K562 (cell line): ENCODE measurements around the gene WDR64. TPM values are rescaled to one million over a fixed set of nuclear protein-coding genes. Genes with fewer than 3 reads are reported as not detected.

Source experiments
- EHMT2 ChIP-seq: fragments of 450-650 bp; IDR thresholded peaks from 2 replicates; pipeline ENCODE4 v1.6.1; 2018; ENCODE audit warnings: antibody characterized with exemption
- HDAC3 ChIP-seq: fragments of 450-650 bp; IDR thresholded peaks from 2 replicates; pipeline ENCODE4 v1.6.1; 2018; ENCODE audit warnings: borderline replicate concordance, mild to moderate bottlenecking, moderate library complexity; ENCODE audit not compliant: partially characterized antibody
- L3MBTL2 ChIP-seq: fragments of 450-650 bp; IDR thresholded peaks from 2 replicates; pipeline ENCODE4 v1.6.1; 2016; ENCODE audit warnings: mild to moderate bottlenecking, moderate library complexity
- MXI1 ChIP-seq: IDR thresholded peaks from 2 replicates; pipeline ENCODE4 v1.6.1; 2011; ENCODE audit warnings: low read depth, mild to moderate bottlenecking, improper control_type of control experiment, low read length
- PRDM10 ChIP-seq: fragments of 450-650 bp; IDR thresholded peaks from 2 replicates; pipeline ENCODE4 v1.6.1; 2018; ENCODE audit not compliant: partially characterized antibody
- PRMT5 ChIP-seq: sonication (generic); formaldehyde crosslinking; IDR thresholded peaks from 2 replicates; pipeline ENCODE4 v1.5.0; 2020; ENCODE audit warnings: missing genetic modification reagents
- RUNX1 ChIP-seq: sonication (generic); IDR thresholded peaks from 2 replicates; pipeline ENCODE4 v1.6.1; 2016; ENCODE audit warnings: antibody characterized with exemption, low read depth
- SIN3B ChIP-seq: fragments of 450-650 bp; IDR thresholded peaks from 2 replicates; pipeline ENCODE4 v1.6.1; 2017; ENCODE audit warnings: low read depth, mild to moderate bottlenecking, moderate library complexity
- SMC3 ChIP-seq: conservative IDR thresholded peaks from 2 replicates; pipeline ENCODE4 v1.6.1; 2011; ENCODE audit warnings: low read depth, low read length, improper control_type of control experiment; ENCODE audit not compliant: insufficient read depth
- ZBTB12 ChIP-seq: fragments of 250-450 bp; sonication (Bioruptor Pico); IDR thresholded peaks from 2 replicates; pipeline ENCODE4 v1.4.0; 2020
- ZBTB9 ChIP-seq: fragments of 450-650 bp; formaldehyde crosslinking; IDR thresholded peaks from 2 replicates; pipeline ENCODE4 v1.4.0; 2020; ENCODE audit warnings: mild to moderate bottlenecking, moderate library complexity
- ZKSCAN3 ChIP-seq: fragments of 250-450 bp; sonication (Bioruptor Pico); IDR thresholded peaks from 2 replicates; pipeline ENCODE4 v1.4.0; 2020
- ZNF12 ChIP-seq: sonication (generic); formaldehyde crosslinking; IDR thresholded peaks from 2 replicates; pipeline ENCODE4 v1.4.0; 2020; ENCODE audit warnings: mild to moderate bottlenecking, missing genetic modification reagents
- ZSCAN32 ChIP-seq: fragments of 450-650 bp; formaldehyde crosslinking; IDR thresholded peaks from 2 replicates; pipeline ENCODE4 v1.4.0; 2020; ENCODE audit warnings: mild to moderate bottlenecking, moderate library complexity
- polyA plus RNA-seq, 8 experiments: library from polyadenylated mRNA; depleted of rRNA in 4 of 8; stranded (reverse) in 5 of 8; unstranded in 3 of 8; fragments of >200 nt; fragmentation: Nextera tagmentation in 2 of 8; fragmentation: Illumina TruSeq in 1 of 8; extraction: Ambion mirVana in 2 of 8; extraction: Trizol in 1 of 8; gene quantifications; 2 replicates each; pipeline versions ENCODE4 v1.2.1 to v1.2.3, GENCODE V29; 2011 to 2014; ENCODE audit warnings: inconsistent platforms in 1 of 8, missing spikeins in 1 of 8
- total RNA-seq, 7 experiments: library from RNA; depleted of rRNA in 6 of 7; stranded (reverse); fragments of >200 nt in 6 of 7; fragmentation: Illumina TruSeq in 2 of 7; extraction: Trizol in 2 of 7; gene quantifications; 2 replicates each; pipeline versions ENCODE4 v1.2.1 to v1.2.3, GENCODE V29; 2011 to 2021; ENCODE audit warnings: low replicate concordance in 1 of 7
- TF ChIP-seq, protein P1 (sequence below), 2 experiments: IDR thresholded peaks; 2 replicates each; pipeline ENCODE4 v1.6.1; 2011; ENCODE audit warnings: borderline replicate concordance in 1 of 2, control low read depth in 1 of 2, low read depth in 1 of 2, low read length in 1 of 2, mild to moderate bottlenecking in 1 of 2, mixed read lengths in 1 of 2, moderate library complexity in 1 of 2; ENCODE audit not compliant: insufficient read depth in 1 of 2, insufficient read length in 1 of 2, poor library complexity in 1 of 2, severe bottlenecking in 1 of 2; ENCODE audit errors: extremely low read depth in 1 of 2
- TF ChIP-seq, protein P2 (sequence below), 2 experiments: fragments of 150-350 bp in 1 of 2; IDR thresholded peaks; 2 replicates each; pipeline ENCODE4 v1.6.1; 2012 to 2016; ENCODE audit warnings: low read depth in 2 of 2, low read length in 2 of 2, mild to moderate bottlenecking in 1 of 2, moderate library complexity in 1 of 2

Gene WDR64
- total and polyA plus RNA-seq, 9 of the 15 experiments (the other 6 are each of a cell fraction or from before 2014, with no cell fraction given): 0.06 to 0.29 (median 0.19) TPM; not detected in 5

DNA sequence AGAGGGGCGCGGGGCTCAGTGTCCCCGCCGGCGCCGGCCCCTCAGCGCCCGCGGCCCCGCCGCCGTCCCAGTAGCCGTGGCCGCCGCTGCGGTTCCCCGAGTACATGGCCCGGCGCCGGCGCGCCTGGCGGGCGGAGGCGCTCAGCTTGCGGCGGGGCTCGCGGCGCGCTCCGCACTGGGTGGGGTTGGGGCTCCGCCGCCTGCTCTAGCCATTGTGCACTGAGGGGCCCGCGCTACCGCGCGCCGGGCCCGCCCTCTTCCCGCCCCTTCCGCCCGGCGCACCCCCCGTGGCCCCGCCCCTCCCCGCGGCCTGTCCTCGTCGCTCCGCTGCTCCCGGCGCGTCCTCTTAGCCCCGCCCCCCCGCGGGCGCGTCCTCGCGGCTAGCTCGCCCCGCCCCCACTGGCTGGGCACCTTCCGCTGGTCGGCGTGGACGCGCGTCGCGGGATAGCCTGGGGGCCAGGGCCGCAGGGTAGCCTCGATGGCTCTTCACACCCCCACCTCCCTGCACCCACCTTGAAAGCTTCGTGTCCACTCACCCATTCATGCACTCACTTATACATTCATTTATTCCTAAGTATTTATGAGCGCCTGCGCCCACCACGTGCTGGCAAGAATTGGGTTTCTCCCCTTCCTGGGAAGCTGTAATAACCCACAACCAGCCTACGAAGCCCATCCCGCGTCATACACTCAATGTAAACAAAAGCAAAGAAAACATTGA is 11.8 kb upstream of the WDR64 start, which contains the start of the genes CHML and OPN3 (continued):
- TF ChIP-seq, protein P1, sequence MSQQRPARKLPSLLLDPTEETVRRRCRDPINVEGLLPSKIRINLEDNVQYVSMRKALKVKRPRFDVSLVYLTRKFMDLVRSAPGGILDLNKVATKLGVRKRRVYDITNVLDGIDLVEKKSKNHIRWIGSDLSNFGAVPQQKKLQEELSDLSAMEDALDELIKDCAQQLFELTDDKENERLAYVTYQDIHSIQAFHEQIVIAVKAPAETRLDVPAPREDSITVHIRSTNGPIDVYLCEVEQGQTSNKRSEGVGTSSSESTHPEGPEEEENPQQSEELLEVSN (IDR thresholded peaks at IDR 0.05; ENCODE audit: borderline replicate concordance in 1 of 2, extremely low read depth in 1 of 2, insufficient read depth in 1 of 2, insufficient read length in 1 of 2, low read depth in 1 of 2, low read length in 1 of 2, poor library complexity in 1 of 2, severe bottlenecking in 1 of 2): peak; percentile 70 to 85
- TF ChIP-seq RUNX1 (no peak), PRDM10 (no peak), ZSCAN32 (CRISPR knock-in tag) (no peak), SIN3B (peak; percentile 69; the same call in 1 of the 2 replicates), PRMT5 (CRISPR knock-in tag) (no peak), L3MBTL2 (peak; percentile 94), ZKSCAN3 (CRISPR knock-in tag) (peak; percentile 99), SMC3 (no peak), ZBTB9 (CRISPR knock-in tag) (no peak), EHMT2 (no peak), MXI1 (no peak), HDAC3 (no peak), ZBTB12 (CRISPR knock-in tag) (no peak), ZNF12 (CRISPR knock-in tag) (0 out of 2 replicates have a peak, but pooled peaks have one; percentile 72)
- TF ChIP-seq, protein P2, sequence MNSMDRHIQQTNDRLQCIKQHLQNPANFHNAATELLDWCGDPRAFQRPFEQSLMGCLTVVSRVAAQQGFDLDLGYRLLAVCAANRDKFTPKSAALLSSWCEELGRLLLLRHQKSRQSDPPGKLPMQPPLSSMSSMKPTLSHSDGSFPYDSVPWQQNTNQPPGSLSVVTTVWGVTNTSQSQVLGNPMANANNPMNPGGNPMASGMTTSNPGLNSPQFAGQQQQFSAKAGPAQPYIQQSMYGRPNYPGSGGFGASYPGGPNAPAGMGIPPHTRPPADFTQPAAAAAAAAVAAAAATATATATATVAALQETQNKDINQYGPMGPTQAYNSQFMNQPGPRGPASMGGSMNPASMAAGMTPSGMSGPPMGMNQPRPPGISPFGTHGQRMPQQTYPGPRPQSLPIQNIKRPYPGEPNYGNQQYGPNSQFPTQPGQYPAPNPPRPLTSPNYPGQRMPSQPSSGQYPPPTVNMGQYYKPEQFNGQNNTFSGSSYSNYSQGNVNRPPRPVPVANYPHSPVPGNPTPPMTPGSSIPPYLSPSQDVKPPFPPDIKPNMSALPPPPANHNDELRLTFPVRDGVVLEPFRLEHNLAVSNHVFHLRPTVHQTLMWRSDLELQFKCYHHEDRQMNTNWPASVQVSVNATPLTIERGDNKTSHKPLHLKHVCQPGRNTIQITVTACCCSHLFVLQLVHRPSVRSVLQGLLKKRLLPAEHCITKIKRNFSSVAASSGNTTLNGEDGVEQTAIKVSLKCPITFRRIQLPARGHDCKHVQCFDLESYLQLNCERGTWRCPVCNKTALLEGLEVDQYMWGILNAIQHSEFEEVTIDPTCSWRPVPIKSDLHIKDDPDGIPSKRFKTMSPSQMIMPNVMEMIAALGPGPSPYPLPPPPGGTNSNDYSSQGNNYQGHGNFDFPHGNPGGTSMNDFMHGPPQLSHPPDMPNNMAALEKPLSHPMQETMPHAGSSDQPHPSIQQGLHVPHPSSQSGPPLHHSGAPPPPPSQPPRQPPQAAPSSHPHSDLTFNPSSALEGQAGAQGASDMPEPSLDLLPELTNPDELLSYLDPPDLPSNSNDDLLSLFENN (IDR thresholded peaks at IDR 0.05; ENCODE audit: low read depth in 2 of 2, low read length in 2 of 2): no peak; a peak in 1 of 4 replicates
